Right lobe of liver (tissue), 6 donors: ENCODE data around the gene LONP1. TPM values are rescaled to one million over a fixed set of nuclear protein-coding genes. Genes with fewer than 3 reads are reported as not detected.

Source experiments
- ATAC-seq, 4 donors: fragments of 200-7000 bp; cut with Tn5 transposase; one replicate each; pipeline ENCODE4 v1.9.1; 2020; ENCODE audit warnings: mild to moderate bottlenecking in 4 of 4, moderate library complexity in 4 of 4
- DNase-seq, 3 donors: peaks; one replicate each; pipeline ENCODE4 v3.0.0-alpha.2; 2020
- H3K27ac ChIP-seq, 3 donors: fragments of 200-600 bp; one replicate each; pipeline ENCODE4 v1.8.0; 2022
- H3K27me3 ChIP-seq, 2 donors: fragments of 200-600 bp; one replicate each; pipeline ENCODE4 v1.8.0; 2022
- H3K36me3 ChIP-seq, 4 donors: fragments of 200-600 bp; sonication (generic) in 1 of 4; one replicate each; pipeline versions ENCODE4 v1.5.1 to v1.8.0; 2017 to 2022; ENCODE audit warnings: control low read depth in 1 of 4
- H3K4me1 ChIP-seq, 4 donors: fragments of 200-600 bp; sonication (generic) in 1 of 4; one replicate each; pipeline versions ENCODE4 v1.5.1 to v1.8.0; 2017 to 2022; ENCODE audit warnings: control low read depth in 1 of 4
- H3K4me3 ChIP-seq, 3 donors: fragments of 200-600 bp; one replicate each; pipeline ENCODE4 v1.8.0; 2022
- H3K9me3 ChIP-seq, 4 donors: fragments of 200-600 bp; sonication (generic) in 1 of 4; one replicate each; pipeline versions ENCODE4 v1.5.1 to v1.8.0; 2017 to 2022; ENCODE audit warnings: control low read depth in 1 of 4
- CTCF ChIP-seq, 4 donors: fragments of 200-600 bp in 3 of 4; fragments of 450-650 bp in 1 of 4; IDR thresholded peaks; one replicate each; pipeline versions ENCODE4 v1.5.1 to v1.8.0; 2016 to 2022; ENCODE audit warnings: antibody characterized with exemption in 4 of 4, mild to moderate bottlenecking in 2 of 4
- POLR2A ChIP-seq: fragments of 450-650 bp; IDR thresholded peaks from one replicate; pipeline ENCODE4 v1.6.1; 2017; ENCODE audit warnings: antibody characterized with exemption, mild to moderate bottlenecking
- WGBS: methylation state at CpG from one replicate; pipeline ENCODE4 v1.1.6; 2018; ENCODE audit warnings: low coverage, low lambda C conversion rate; ENCODE audit not compliant: insufficient coverage; ENCODE audit errors: missing lambda C conversion rate; 5-methylcytosine and 5-hydroxymethylcytosine counted together
- intact Hi-C, 2 donors: fragments of 100-400 bp; cut with DNase I; formaldehyde crosslinking; loops; one replicate each; pipeline versions ENCODE4 v1.11.2 to v1.14.1; 2022
- total RNA-seq, 6 experiments: library from RNA; depleted of rRNA in 2 of 6; stranded (reverse); fragments of >200 nt in 2 of 6; fragmentation: NEBNext Ultra II Directional in 3 of 6; extraction: Animal tissue kit (Norgen Biotek cat#: 25700) in 3 of 6; gene quantifications; one replicate each; pipeline versions ENCODE4 v1.1.0 to v1.2.4, GENCODE V29; 2016 to 2023
- donor health status: DM: no; HTN: yes; CAD: no.
- donor health status: DM: no; HTN: no; CAD: no.
- donor health status: DM: no; HTN: no; CAD: no.
- donor health status: DM: no; HTN: yes; CAD: no.
- donor health status: DM: no; HTN: yes; CAD: no.

LONP1 gene
- total RNA-seq, 6 experiments from 2014 or later: 54.5 to 123 (median 66.8) TPM

- Histone ChIP-seq H3K27me3 (no peaks in the 10 kb centered on the region), H3K27ac (peak overlapping the region in 2 of 3 donors; percentile 46 to 51), H3K4me3 (peak overlapping the region; percentile 56 to 70 (median 69)), H3K9me3 (no peaks in the 10 kb centered on the region), H3K36me3 (peaks cover 0 to 5% (median 0%) of the 10 kb centered on the region in 4 donors), H3K4me1 (peaks cover 0 to 7% (median under 1%) of the 10 kb centered on the region in 4 donors)
- DNase-seq: peak; percentile 99 to 100 (median 99)
- WGBS: 0% methylated on average over 9 of the region's 59 CpGs
- ATAC-seq: peak; percentile 74 to 88 (median 84)
- TF ChIP-seq CTCF (IDR thresholded peaks at IDR 0.05): peak; percentile 73 to 89 (median 80)
- no peak for TF ChIP-seq POLR2A
- intact Hi-C loops: no loop called here
These were observed 33.1 kb downstream of the LONP1 start for GRCh38 chr19:5686647-5687359.

DNA sequence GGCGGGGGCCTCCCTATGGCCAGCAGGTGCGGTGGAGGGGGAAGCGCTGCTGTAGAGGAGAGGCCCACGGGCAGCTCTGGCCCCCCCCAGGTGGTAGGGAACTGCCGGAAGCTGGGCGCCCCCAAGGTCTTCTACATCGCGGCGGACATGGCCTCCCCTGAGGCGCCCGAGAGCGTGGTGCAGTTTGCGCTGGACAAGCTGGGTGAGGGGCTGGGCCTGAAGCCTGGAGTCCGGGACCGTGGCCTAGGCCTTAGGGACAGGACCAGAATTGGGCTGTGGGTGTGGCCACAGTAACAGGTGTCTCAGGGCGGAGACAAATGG, 33.7 kb downstream of the LONP1 start:
- no CpG with 5 or more reads among the region's 16 CpGs for WGBS
- Histone ChIP-seq H3K9me3 (no peaks in the 10 kb centered on the region), H3K36me3 (no peaks in the 10 kb centered on the region), H3K4me3 (peak overlapping the region; percentile 56 to 70 (median 69)), H3K27ac (peak overlapping the region in 1 of 3 donors; percentile 46), H3K27me3 (no peaks in the 10 kb centered on the region), H3K4me1 (peaks cover 0 to 3% (median under 1%) of the 10 kb centered on the region in 4 donors)
- ATAC-seq: no peak
- no peak for DNase-seq
- TF ChIP-seq POLR2A: no peak
- no peak for TF ChIP-seq CTCF (IDR thresholded peaks at IDR 0.05)
- intact Hi-C loops: no loop called here

DNA sequence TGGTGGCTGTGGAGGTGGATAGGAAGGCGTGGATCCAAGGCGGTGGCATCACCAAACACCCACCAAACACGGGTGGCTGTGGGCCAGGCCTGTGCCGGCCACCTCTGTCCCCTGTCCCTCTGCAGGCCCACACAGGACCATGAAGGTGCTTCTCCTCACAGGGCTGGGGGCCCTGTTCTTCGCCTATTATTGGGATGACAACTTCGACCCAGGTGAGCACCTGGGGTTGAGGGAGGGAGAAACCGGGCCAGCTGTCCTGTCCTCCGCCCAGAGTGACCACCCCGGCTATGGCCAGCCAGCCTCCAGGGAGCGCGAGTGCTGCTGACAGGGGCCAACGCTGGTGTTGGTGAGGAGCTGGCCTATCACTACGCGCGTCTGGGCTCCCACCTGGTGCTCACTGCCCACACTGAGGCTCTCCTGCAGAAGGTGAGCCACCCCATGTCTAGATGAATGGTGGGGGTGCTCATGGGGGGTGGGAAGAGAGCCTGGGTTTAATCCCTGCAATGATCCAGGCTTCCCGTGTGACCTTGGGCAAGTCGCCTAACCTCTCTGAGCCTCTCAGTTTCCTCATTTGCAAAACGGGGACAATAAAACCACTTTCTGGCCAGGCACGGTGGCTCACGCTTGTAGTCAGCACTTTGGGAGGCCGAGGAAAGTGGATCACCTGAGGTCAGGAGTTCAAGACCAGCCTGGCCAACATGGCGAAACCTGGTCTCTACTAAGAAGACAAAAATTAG, 35.1 kb downstream of the LONP1 start:
- DNase-seq: peak in 1 of 3 donors; percentile 51
- no peaks in the 10 kb centered on the region for H3K9me3 ChIP-seq
- no peak for TF ChIP-seq POLR2A
- no peak for TF ChIP-seq CTCF (IDR thresholded peaks at IDR 0.05)
- intact Hi-C loops: no loop called here
- H3K36me3 ChIP-seq: no peaks in the 10 kb centered on the region
- no peak overlapping the region for H3K4me3 ChIP-seq
- 85% methylated on average over 7 of the region's 22 CpGs for WGBS
- H3K27me3 ChIP-seq: no peaks in the 10 kb centered on the region
- H3K4me1 ChIP-seq: peaks cover 0 to 3% (median 0%) of the 10 kb centered on the region in 4 donors
- ATAC-seq: no peak
- H3K27ac ChIP-seq: no peak overlapping the region

GRCh38 chr19:5683177-5683886, 36.6 kb downstream of the LONP1 start:
- DNase-seq: no peak
- Histone ChIP-seq H3K4me3 (no peak overlapping the region), H3K27ac (no peak overlapping the region), H3K36me3 (no peaks in the 10 kb centered on the region), H3K9me3 (no peaks in the 10 kb centered on the region), H3K27me3 (no peaks in the 10 kb centered on the region), H3K4me1 (peaks cover 0 to 9% (median 0%) of the 10 kb centered on the region in 4 donors)
- intact Hi-C loops: no loop called here
- ATAC-seq: no peak
- WGBS: 91% methylated on average over 8 of the region's 10 CpGs
- TF ChIP-seq CTCF (IDR thresholded peaks at IDR 0.05) (no peak), POLR2A (no peak)
